B cell (primary cell): ENCODE results near the gene TMOD3. TPM values are rescaled to one million over a fixed set of nuclear protein-coding genes. Genes with fewer than 3 reads are reported as not detected.

Source experiments
- ATAC-seq: fragments of 200-7000 bp; cut with Tn5 transposase; one replicate; pipeline ENCODE4 v1.10.0; 2021; ENCODE audit warnings: low read depth, mild to moderate bottlenecking, moderate number of reproducible peaks, moderate library complexity
- CTCF ChIA-PET: fragments of 350-600 bp; sonication (Branson Sonifier 250); formaldehyde crosslinking; loops from one replicate; lab custom pipeline; 2021; ENCODE audit warnings: antibody characterized with exemption, inconsistent platforms; lab: Charles Lee
- POLR2A ChIA-PET: fragments of 350-600 bp; sonication (Branson Sonifier 250); formaldehyde crosslinking; loops from one replicate; lab custom pipeline; 2021; ENCODE audit warnings: antibody characterized with exemption; lab: Charles Lee
- DNase-seq: peaks from one replicate; pipeline ENCODE4 v3.0.0; 2013
- H2AFZ ChIP-seq: 2 replicates; pipeline ENCODE4 v1.6.1; 2012; ENCODE audit warnings: mild to moderate bottlenecking, low read depth, low read length; ENCODE audit not compliant: insufficient read depth, poor library complexity, severe bottlenecking
- H3K27ac ChIP-seq, 2 donors: 1 replicate in 1 of 2; 2 replicates in 1 of 2; pipeline ENCODE4 v1.5.1; 2012 to 2013; ENCODE audit warnings: low read length in 2 of 2, mild to moderate bottlenecking in 2 of 2, moderate library complexity in 1 of 2
- H3K27me3 ChIP-seq, 4 experiments: fragments of 200-600 bp in 1 of 4; sonication (generic) in 1 of 4; replicated peaks in 1 of 4; 1 replicate in 2 of 4; 2 replicates in 2 of 4; pipeline versions ENCODE4 v1.6.1 to v1.7.0; 2013 to 2016; ENCODE audit warnings: low read length in 3 of 4, mild to moderate bottlenecking in 2 of 4, mixed read lengths in 1 of 4, moderate library complexity in 1 of 4; ENCODE audit not compliant: insufficient read depth in 4 of 4, control insufficient read depth in 3 of 4; ENCODE audit errors: control extremely low read depth in 1 of 4
- H3K36me3 ChIP-seq, 2 experiments: replicated peaks in 1 of 2; 1 replicate in 1 of 2; 2 replicates in 1 of 2; pipeline versions ENCODE4 v1.6.1 to v1.7.1; 2013; ENCODE audit warnings: low read length in 1 of 2; ENCODE audit not compliant: insufficient read depth in 2 of 2, control insufficient read depth in 1 of 2; ENCODE audit errors: control extremely low read depth in 1 of 2, extremely low read depth in 1 of 2
- H3K4me1 ChIP-seq, 2 donors: fragments of 200-600 bp in 1 of 2; sonication (generic) in 1 of 2; 1 replicate in 1 of 2; 2 replicates in 1 of 2; pipeline versions ENCODE4 v1.5.1 to v1.6.1; 2013 to 2017; ENCODE audit warnings: low read length in 2 of 2; ENCODE audit not compliant: control insufficient read depth in 2 of 2, insufficient read depth in 2 of 2
- H3K4me2 ChIP-seq: replicated peaks from 2 replicates; pipeline ENCODE3; 2012; ENCODE audit warnings: mild to moderate bottlenecking, low read depth, low read length; ENCODE audit not compliant: poor library complexity, severe bottlenecking
- H3K4me3 ChIP-seq, 5 experiments: fragments of 200-600 bp in 1 of 5; sonication (generic) in 1 of 5; 1 replicate in 3 of 5; 2 replicates in 2 of 5; pipeline versions ENCODE4 v1.5.1 to v1.7.0; 2011 to 2016; ENCODE audit warnings: low read length in 4 of 5, mild to moderate bottlenecking in 4 of 5, low read depth in 2 of 5, control low read depth in 1 of 5, moderate library complexity in 1 of 5; ENCODE audit not compliant: insufficient read depth in 1 of 5; ENCODE audit errors: control extremely low read depth in 1 of 5, extremely low read depth in 1 of 5
- H3K79me2 ChIP-seq: fragments of 200-600 bp; sonication (generic); one replicate; pipeline ENCODE4 v1.6.0; 2016; ENCODE audit warnings: low read length; ENCODE audit not compliant: control insufficient read depth, insufficient read depth
- H3K9ac ChIP-seq: fragments of 200-600 bp; sonication (generic); 2 replicates; pipeline ENCODE4 v1.6.1; 2017; ENCODE audit warnings: mild to moderate bottlenecking, low read length, moderate library complexity
- H3K9me3 ChIP-seq, 3 donors: one replicate each; pipeline versions ENCODE4 v1.6.1 to v1.7.1; 2013; ENCODE audit warnings: low read length in 2 of 3; ENCODE audit not compliant: control insufficient read depth in 2 of 3, insufficient read depth in 1 of 3; ENCODE audit errors: control extremely low read depth in 1 of 3
- H4K20me1 ChIP-seq: 2 replicates; pipeline ENCODE4 v1.6.0; 2012; ENCODE audit warnings: mild to moderate bottlenecking, low read length; ENCODE audit not compliant: insufficient read depth, control insufficient read depth, poor library complexity, severe bottlenecking
- H3K27ac Mint-ChIP-seq: one replicate; pipeline ENCODE4 v1.8.0; 2021; ENCODE audit warnings: mixed read lengths
- H3K27me3 Mint-ChIP-seq: one replicate; pipeline ENCODE4 v1.8.0; 2021; ENCODE audit warnings: mixed read lengths
- H3K4me1 Mint-ChIP-seq: one replicate; pipeline ENCODE4 v1.8.0; 2021; ENCODE audit warnings: mixed read lengths
- H3K4me3 Mint-ChIP-seq: one replicate; pipeline ENCODE4 v1.8.0; 2021; ENCODE audit warnings: mixed read lengths
- H3K9me3 Mint-ChIP-seq: one replicate; pipeline ENCODE4 v1.8.0; 2022; ENCODE audit warnings: mixed read lengths; ENCODE audit not compliant: insufficient read depth
- EZH2 ChIP-seq: IDR thresholded peaks from 2 replicates; pipeline ENCODE4 v1.6.1; 2012; ENCODE audit warnings: borderline replicate concordance, low read depth, mild to moderate bottlenecking, moderate library complexity, low read length; ENCODE audit not compliant: insufficient read depth, poor library complexity, severe bottlenecking
- WGBS: methylation state at CpG from one replicate; pipeline ENCODE4 v1.1.5; 2013; ENCODE audit warnings: missing lambda C conversion rate; ENCODE audit not compliant: insufficient coverage; 5-methylcytosine and 5-hydroxymethylcytosine counted together
- intact Hi-C: fragments of 100-400 bp; cut with micrococcal nuclease; formaldehyde crosslinking; loops from one replicate; pipeline ENCODE4 v1.10.0; 2022
- polyA plus RNA-seq: library from polyadenylated mRNA; depleted of rRNA; stranded (reverse); fragments of >200 nt; gene quantifications from 2 replicates; pipeline ENCODE4 v1.2.3, GENCODE V29; 2012
- total RNA-seq, 2 donors: library from RNA; stranded (reverse); fragments of 120-200 nt in 1 of 2; gene quantifications; 1 replicate in 1 of 2; 2 replicates in 1 of 2; pipeline versions ENCODE4 v1.2.3 to v1.2.4, GENCODE V29; 2013 to 2022
- TF ChIP-seq, protein P1 (sequence below): fragments of 200-600 bp; IDR thresholded peaks from one replicate; pipeline ENCODE4 v1.8.0; 2022; ENCODE audit warnings: antibody characterized with exemption, mild to moderate bottlenecking

TMOD3 gene
- total and polyA plus RNA-seq, 2 donors (not counting 1 experiment from before 2014, with no cell fraction given): 7.2 to 52.1 TPM

DNA sequence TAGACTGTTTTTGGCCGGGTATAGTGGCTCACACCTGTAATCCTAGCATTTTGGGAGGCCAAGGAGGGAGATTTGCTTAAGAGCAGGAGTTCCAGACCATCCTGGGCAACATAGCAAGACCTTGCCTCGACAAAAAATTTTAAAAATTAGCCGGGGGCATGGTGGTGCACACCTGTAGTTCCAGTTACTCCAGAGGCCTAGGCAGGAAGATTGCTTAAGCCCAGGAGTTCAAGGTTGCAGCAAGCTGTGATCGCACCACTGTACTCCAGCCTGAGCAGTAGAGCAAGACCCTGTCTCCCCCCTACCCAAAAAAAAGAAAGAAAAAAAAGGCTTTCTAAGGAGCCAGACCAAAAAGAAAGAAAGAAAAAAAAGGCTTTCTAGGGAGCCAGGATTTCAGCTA lies 36.7 kb downstream of the TMOD3 start:
- Mint-ChIP-seq H3K4me3 (no peak overlapping the region), H3K4me1 (peaks cover 8% of the 10 kb centered on the region), H3K27me3 (no peaks in the 10 kb centered on the region), H3K27ac (no peak overlapping the region), H3K9me3 (peaks cover 2% of the 10 kb centered on the region)
- ATAC-seq (no peak), DNase-seq (no peak)
- H3K4me3 ChIP-seq: no peak overlapping the region
- ChIA-PET CTCF (interaction anchor here (1.8 to 2.0 kb wide), 2 partner anchors 23 to 24 kb away, joined by 4 to 5 read pairs; no protein-coding TSS in a partner anchor), POLR2A (no interaction called here)
- TF ChIP-seq EZH2: no peak
- TF ChIP-seq, protein P1, sequence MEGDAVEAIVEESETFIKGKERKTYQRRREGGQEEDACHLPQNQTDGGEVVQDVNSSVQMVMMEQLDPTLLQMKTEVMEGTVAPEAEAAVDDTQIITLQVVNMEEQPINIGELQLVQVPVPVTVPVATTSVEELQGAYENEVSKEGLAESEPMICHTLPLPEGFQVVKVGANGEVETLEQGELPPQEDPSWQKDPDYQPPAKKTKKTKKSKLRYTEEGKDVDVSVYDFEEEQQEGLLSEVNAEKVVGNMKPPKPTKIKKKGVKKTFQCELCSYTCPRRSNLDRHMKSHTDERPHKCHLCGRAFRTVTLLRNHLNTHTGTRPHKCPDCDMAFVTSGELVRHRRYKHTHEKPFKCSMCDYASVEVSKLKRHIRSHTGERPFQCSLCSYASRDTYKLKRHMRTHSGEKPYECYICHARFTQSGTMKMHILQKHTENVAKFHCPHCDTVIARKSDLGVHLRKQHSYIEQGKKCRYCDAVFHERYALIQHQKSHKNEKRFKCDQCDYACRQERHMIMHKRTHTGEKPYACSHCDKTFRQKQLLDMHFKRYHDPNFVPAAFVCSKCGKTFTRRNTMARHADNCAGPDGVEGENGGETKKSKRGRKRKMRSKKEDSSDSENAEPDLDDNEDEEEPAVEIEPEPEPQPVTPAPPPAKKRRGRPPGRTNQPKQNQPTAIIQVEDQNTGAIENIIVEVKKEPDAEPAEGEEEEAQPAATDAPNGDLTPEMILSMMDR: no peak
- no peak overlapping the region for H3K27ac ChIP-seq
- no peak overlapping the region for H2AFZ ChIP-seq
- H3K4me1 ChIP-seq: peaks cover 4 to 6% of the 10 kb centered on the region in 2 donors
- peaks cover 12% of the 10 kb centered on the region for H4K20me1 ChIP-seq
- H3K9ac ChIP-seq: no peak overlapping the region
- no peaks in the 10 kb centered on the region for H3K27me3 ChIP-seq
- no peak overlapping the region for H3K4me2 ChIP-seq
- H3K79me2 ChIP-seq: peaks cover 34% of the 10 kb centered on the region
- 100% methylated on average over 4 of the region's 4 CpGs for WGBS
- intact Hi-C loops: no loop called here
- peaks cover 30 to 65% of the 10 kb centered on the region in 2 experiments for H3K36me3 ChIP-seq
- H3K9me3 ChIP-seq: peaks cover 0 to 5% (median 0%) of the 10 kb centered on the region in 3 donors

DNA sequence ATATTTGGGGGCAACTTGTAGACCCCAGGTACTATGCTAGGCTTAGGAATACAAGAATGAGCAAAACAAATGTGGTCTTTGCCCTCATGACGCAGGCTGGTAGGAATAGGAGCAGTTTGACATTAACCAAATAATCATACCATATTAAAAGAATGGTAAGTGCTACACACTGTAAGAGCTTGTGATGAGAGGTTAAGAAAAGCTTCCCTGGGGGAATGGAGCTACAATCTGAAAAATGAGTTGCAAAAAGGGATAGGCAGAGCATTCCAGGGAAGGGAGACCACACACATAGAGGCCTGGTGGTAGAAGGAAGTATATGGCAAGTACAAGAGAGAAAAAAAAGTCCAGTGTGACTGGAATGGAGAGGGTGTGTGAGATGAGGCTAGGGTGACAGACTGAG lies 37.3 kb downstream of the TMOD3 start:
- no peak overlapping the region for H3K4me3 ChIP-seq
- Mint-ChIP-seq H3K4me1 (peaks cover 3% of the 10 kb centered on the region), H3K27ac (no peak overlapping the region), H3K9me3 (peaks cover 2% of the 10 kb centered on the region), H3K4me3 (no peak overlapping the region), H3K27me3 (no peaks in the 10 kb centered on the region)
- CTCF ChIA-PET: interaction anchor here (1.8 kb wide), 1 partner anchor 22 kb away, joined by 5 read pairs; no protein-coding TSS in a partner anchor
- peaks cover 2% of the 10 kb centered on the region in 2 donors for H3K4me1 ChIP-seq
- H3K27ac ChIP-seq: no peak overlapping the region
- H4K20me1 ChIP-seq: peaks cover 14% of the 10 kb centered on the region
- WGBS: no CpG with 5 or more reads among the region's 1 CpG
- H3K9me3 ChIP-seq: peaks cover 0 to 5% (median 0%) of the 10 kb centered on the region in 3 donors
- no peak for TF ChIP-seq EZH2
- TF ChIP-seq, protein P1: no peak
- DNase-seq: no peak
- no peak for ATAC-seq
- no peak overlapping the region for H2AFZ ChIP-seq
- peaks cover 30 to 68% of the 10 kb centered on the region in 2 experiments for H3K36me3 ChIP-seq
- POLR2A ChIA-PET: no interaction called here
- peaks cover 30% of the 10 kb centered on the region for H3K79me2 ChIP-seq
- no peaks in the 10 kb centered on the region for H3K27me3 ChIP-seq
- H3K4me2 ChIP-seq: no peak overlapping the region
- intact Hi-C loops: no loop called here
- H3K9ac ChIP-seq: no peak overlapping the region
